IMR-90 (cell line): Measurements from ENCODE around the gene TGFA. TPM values are rescaled to one million over a fixed set of nuclear protein-coding genes. Genes with fewer than 3 reads are reported as not detected.

Experiments used
- ATAC-seq: fragments of 200-7000 bp; cut with Tn5 transposase; 2 replicates; pipeline ENCODE4 v1.9.1; 2020; ENCODE audit warnings: low read depth, mild to moderate bottlenecking, moderate library complexity
- BruUV-seq: library from RNA; stranded (reverse); fragments of 400-500 nt; replicated peaks from 2 replicates; lab custom pipeline; 2021; lab: Mats Ljungman, UMichigan
- CTCF ChIA-PET: fragments of 300-600 bp; formaldehyde crosslinking; extraction: SDS; loops from one replicate; lab custom pipeline; 2021; ENCODE audit warnings: antibody characterized with exemption; lab: Yijun Ruan, JAX
- POLR2A ChIA-PET: fragments of 300-600 bp; sonication (Branson Sonifier 250); formaldehyde crosslinking; loops from one replicate; lab custom pipeline; 2022; ENCODE audit warnings: antibody characterized with exemption; ENCODE audit not compliant: unreplicated experiment; lab: Charles Lee
- DNase-seq: peaks from one replicate; pipeline ENCODE4 v3.0.0; 2013
- H2AFZ ChIP-seq: replicated peaks from 2 replicates; pipeline ENCODE3; 2013; ENCODE audit warnings: low read length, mild to moderate bottlenecking; ENCODE audit not compliant: poor library complexity
- H2AK5ac ChIP-seq: 2 replicates; pipeline ENCODE4 v1.6.1; 2013; ENCODE audit warnings: low read depth, low read length, inconsistent platforms
- H2AK9ac ChIP-seq: replicated peaks from 2 replicates; pipeline ENCODE3; 2013; ENCODE audit warnings: mild to moderate bottlenecking, low read depth, low read length, moderate library complexity; ENCODE audit not compliant: poor library complexity
- H2BK120ac ChIP-seq: 2 replicates; pipeline ENCODE4 v1.6.1; 2013; ENCODE audit warnings: low read depth, low read length, inconsistent platforms
- H2BK15ac ChIP-seq: 3 replicates; pipeline ENCODE4 v1.6.1; 2013; ENCODE audit warnings: low read depth, low read length, inconsistent platforms
- H2BK20ac ChIP-seq: 2 replicates; pipeline ENCODE4 v1.6.1; 2013; ENCODE audit warnings: low read depth, mild to moderate bottlenecking, inconsistent platforms, low read length, moderate library complexity
- H2BK5ac ChIP-seq: 2 replicates; pipeline ENCODE4 v1.6.1; 2013; ENCODE audit warnings: mild to moderate bottlenecking, low read depth, low read length, inconsistent platforms; ENCODE audit not compliant: poor library complexity, severe bottlenecking
- H3K14ac ChIP-seq: replicated peaks from 2 replicates; pipeline ENCODE4 v1.6.1; 2013; ENCODE audit warnings: low read depth, low read length, inconsistent platforms
- H3K18ac ChIP-seq: 2 replicates; pipeline ENCODE4 v1.6.1; 2013; ENCODE audit warnings: low read depth, low read length, control low read depth
- H3K23ac ChIP-seq: 2 replicates; pipeline ENCODE4 v1.6.1; 2013; ENCODE audit warnings: low read depth, low read length, inconsistent platforms
- H3K27ac ChIP-seq: 2 replicates; pipeline ENCODE4 v1.5.1; 2013; ENCODE audit warnings: mild to moderate bottlenecking, control low read depth, low read length; ENCODE audit not compliant: insufficient read depth
- H3K27me3 ChIP-seq: 2 replicates; pipeline ENCODE4 v1.6.1; 2013; ENCODE audit warnings: low read length; ENCODE audit not compliant: control insufficient read depth, insufficient read depth
- H3K36me3 ChIP-seq: 2 replicates; pipeline ENCODE4 v1.6.1; 2013; ENCODE audit warnings: low read length, mixed read lengths; ENCODE audit not compliant: control insufficient read depth, insufficient read depth
- H3K4ac ChIP-seq: 2 replicates; pipeline ENCODE4 v1.6.1; 2013; ENCODE audit warnings: low read depth, low read length, inconsistent platforms
- H3K4me1 ChIP-seq: 2 replicates; pipeline ENCODE4 v1.6.1; 2013; ENCODE audit warnings: low read length, mixed read lengths; ENCODE audit not compliant: control insufficient read depth, insufficient read depth
- H3K4me2 ChIP-seq: 2 replicates; pipeline ENCODE4 v1.6.1; 2013; ENCODE audit warnings: low read depth, mild to moderate bottlenecking, control low read depth, low read length, moderate library complexity
- H3K4me3 ChIP-seq: 2 replicates; pipeline ENCODE4 v1.5.1; 2013; ENCODE audit warnings: low read depth, mild to moderate bottlenecking, control low read depth, low read length, moderate library complexity; ENCODE audit not compliant: insufficient read depth
- H3K56ac ChIP-seq: 2 replicates; pipeline ENCODE4 v1.6.1; 2013; ENCODE audit warnings: low read length, inconsistent platforms; ENCODE audit not compliant: insufficient read depth; ENCODE audit errors: extremely low read depth
- H3K79me1 ChIP-seq, 2 experiments: 2 replicates each; pipeline ENCODE4 v1.6.1; 2013; ENCODE audit warnings: low read length in 2 of 2, inconsistent platforms in 1 of 2, low read depth in 1 of 2
- H3K9ac ChIP-seq: 2 replicates; pipeline ENCODE4 v1.6.1; 2013; ENCODE audit warnings: low read depth, low read length, control low read depth
- H3K9me1 ChIP-seq: 2 replicates; pipeline ENCODE4 v1.6.1; 2013; ENCODE audit warnings: low read length, inconsistent platforms; ENCODE audit not compliant: insufficient read depth
- H3K9me3 ChIP-seq: 2 replicates; pipeline ENCODE4 v1.6.1; 2013; ENCODE audit warnings: low read length; ENCODE audit not compliant: control insufficient read depth, insufficient read depth
- H4K20me1 ChIP-seq: 2 replicates; pipeline ENCODE4 v1.6.1; 2013; ENCODE audit warnings: low read length, inconsistent platforms; ENCODE audit not compliant: insufficient read depth
- H4K5ac ChIP-seq: 2 replicates; pipeline ENCODE4 v1.6.1; 2013; ENCODE audit warnings: mild to moderate bottlenecking, low read depth, low read length, control low read depth
- H4K8ac ChIP-seq, 2 experiments: 2 replicates each; pipeline ENCODE4 v1.6.1; 2013; ENCODE audit warnings: low read depth in 2 of 2, low read length in 2 of 2, control low read depth in 1 of 2, inconsistent platforms in 1 of 2
- H4K91ac ChIP-seq: 2 replicates; pipeline ENCODE4 v1.6.1; 2013; ENCODE audit warnings: low read depth, low read length, inconsistent platforms; ENCODE audit not compliant: insufficient read depth
- CEBPB ChIP-seq: IDR thresholded peaks from 2 replicates; pipeline ENCODE4 v1.6.1; 2012; ENCODE audit warnings: low read depth, low read length, improper control_type of control experiment
- MAFK ChIP-seq: IDR thresholded peaks from 2 replicates; pipeline ENCODE4 v1.6.1; 2012; ENCODE audit warnings: low read depth, low read length, improper control_type of control experiment
- MXI1 ChIP-seq: IDR thresholded peaks from 2 replicates; pipeline ENCODE4 v1.6.1; 2012; ENCODE audit warnings: low read depth, mild to moderate bottlenecking, low read length, moderate library complexity, borderline replicate concordance
- POLR2A ChIP-seq: IDR thresholded peaks from 2 replicates; pipeline ENCODE4 v1.6.1; 2012; ENCODE audit warnings: mild to moderate bottlenecking, low read depth, low read length
- RAD21 ChIP-seq: IDR thresholded peaks from 2 replicates; pipeline ENCODE4 v1.6.1; 2012; ENCODE audit warnings: low read length, improper control_type of control experiment
- RCOR1 ChIP-seq: IDR thresholded peaks from 2 replicates; pipeline ENCODE4 v1.6.1; 2012; ENCODE audit warnings: mild to moderate bottlenecking, low read length, improper control_type of control experiment; ENCODE audit not compliant: insufficient replicate concordance
- SMC3 ChIP-seq: fragments of 150-350 bp; IDR thresholded peaks from 2 replicates; pipeline ENCODE4 v1.6.1; 2016; ENCODE audit warnings: low read depth, mild to moderate bottlenecking, antibody characterized with exemption, low read length, moderate library complexity
- WGBS, 2 experiments: methylation state at CpG; one replicate each; pipeline versions ENCODE4 v1.1.5 to v1.1.7; 2013; ENCODE audit warnings: missing lambda C conversion rate in 2 of 2; ENCODE audit not compliant: insufficient read length in 1 of 2; ENCODE audit errors: extremely low coverage in 2 of 2; 5-methylcytosine and 5-hydroxymethylcytosine counted together
- dilution Hi-C: fragments of 300-500 bp; cut with HindIII; formaldehyde crosslinking; loops from one replicate; pipeline ENCODE4 v1.14.3; 2018; ENCODE audit warnings: low sequenced_read_pairs; ENCODE audit not compliant: unreplicated experiment
- in situ Hi-C: fragments of 300-500 bp; cut with MboI; formaldehyde crosslinking; loops from 3 replicates; pipeline ENCODE4 v1.14.3; 2019; ENCODE audit warnings: low sequenced_read_pairs, inconsistent platforms, mixed read lengths
- intact Hi-C: fragments of 100-400 bp; cut with micrococcal nuclease; formaldehyde crosslinking; loops from 2 replicates; pipeline ENCODE4 v1.10.0; 2022
- polyA plus RNA-seq, 3 experiments: library from polyadenylated mRNA; depleted of rRNA; stranded (reverse); fragments of >200 nt; gene quantifications; 2 replicates each; pipeline ENCODE4 v1.2.3, GENCODE V29; 2012; ENCODE audit warnings: low replicate concordance in 1 of 3
- total RNA-seq: library from RNA; depleted of rRNA; stranded (reverse); fragments of >200 nt; gene quantifications from 2 replicates; pipeline ENCODE4 v1.2.3, GENCODE V29; 2012
- TF ChIP-seq, protein P1 (sequence below): fragments of 150-350 bp; IDR thresholded peaks from 2 replicates; pipeline ENCODE4 v1.6.1; 2017; ENCODE audit warnings: mild to moderate bottlenecking, antibody characterized with exemption, low read length, low read depth

Gene TGFA
- total and polyA plus RNA-seq, 2 of the 4 experiments (the other 2 are of a cell fraction), result not detected

DNA sequence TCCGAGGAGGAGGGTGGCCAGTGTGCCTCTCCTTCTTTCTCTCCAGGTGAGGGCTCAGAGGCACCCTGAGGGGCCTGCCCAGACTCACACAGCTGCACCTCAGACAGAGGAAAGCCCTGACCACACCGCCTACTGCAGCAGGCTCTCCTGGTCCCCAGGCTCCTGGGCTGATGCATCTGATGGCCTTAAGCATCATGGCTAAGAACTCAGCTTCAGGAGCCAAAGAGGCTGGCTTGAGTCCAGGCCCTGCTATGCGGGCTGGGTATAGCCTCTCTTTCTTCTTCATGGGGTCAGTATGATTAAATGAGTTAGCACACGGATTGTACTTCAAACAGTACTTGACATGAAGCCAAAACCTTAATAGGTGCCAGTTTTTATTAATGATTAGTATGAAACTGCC, 89.6 kb downstream of the TGFA start:
- no peak overlapping the region for H4K5ac ChIP-seq
- no peak overlapping the region for H3K18ac ChIP-seq
- H4K8ac ChIP-seq, result no peak overlapping the region
- H3K56ac ChIP-seq, result no peak overlapping the region
- intact Hi-C loops, result no loop called here
- H2BK120ac ChIP-seq, result no peak overlapping the region
- ATAC-seq (no peak), DNase-seq (no peak)
- no peak overlapping the region for H3K4ac ChIP-seq
- no peak overlapping the region for H2AK9ac ChIP-seq
- ChIA-PET CTCF (no interaction called here), POLR2A (no interaction called here)
- no peaks in the 10 kb centered on the region for H4K20me1 ChIP-seq
- H2BK5ac ChIP-seq, result no peak overlapping the region
- in situ Hi-C loops, result no loop called here
- no peaks in the 10 kb centered on the region for H3K4me1 ChIP-seq
- no peak overlapping the region for H3K4me3 ChIP-seq
- H4K91ac ChIP-seq, result no peak overlapping the region
- no peak overlapping the region for H2AK5ac ChIP-seq
- no peak overlapping the region for H3K9ac ChIP-seq
- 80% methylated on average over 1 of the region's 4 CpGs; no CpG with 5 or more reads in 1 of the 2 experiments for WGBS, 2 experiments
- H3K27ac ChIP-seq, result no peak overlapping the region
- no peaks in the 10 kb centered on the region for H3K9me3 ChIP-seq
- no peaks in the 10 kb centered on the region for H3K36me3 ChIP-seq
- H3K79me1 ChIP-seq, result no peaks in the 10 kb centered on the region
- H2BK15ac ChIP-seq, result no peak overlapping the region
- no peak overlapping the region for H2BK20ac ChIP-seq
- TF ChIP-seq MAFK (no peak), SMC3 (no peak), RCOR1 (no peak), RAD21 (no peak), POLR2A (no peak), CEBPB (no peak), MXI1 (no peak)
- TF ChIP-seq, protein P1, sequence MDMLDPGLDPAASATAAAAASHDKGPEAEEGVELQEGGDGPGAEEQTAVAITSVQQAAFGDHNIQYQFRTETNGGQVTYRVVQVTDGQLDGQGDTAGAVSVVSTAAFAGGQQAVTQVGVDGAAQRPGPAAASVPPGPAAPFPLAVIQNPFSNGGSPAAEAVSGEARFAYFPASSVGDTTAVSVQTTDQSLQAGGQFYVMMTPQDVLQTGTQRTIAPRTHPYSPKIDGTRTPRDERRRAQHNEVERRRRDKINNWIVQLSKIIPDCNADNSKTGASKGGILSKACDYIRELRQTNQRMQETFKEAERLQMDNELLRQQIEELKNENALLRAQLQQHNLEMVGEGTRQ, result no peak
- H3K23ac ChIP-seq, result no peak overlapping the region
- H3K4me2 ChIP-seq, result no peak overlapping the region
- H2AFZ ChIP-seq, result no peak overlapping the region
- H3K9me1 ChIP-seq, result no peaks in the 10 kb centered on the region
- H3K27me3 ChIP-seq, result peaks cover 9% of the 10 kb centered on the region
- dilution Hi-C loops, result no loop called here
- no peak overlapping the region for H3K14ac ChIP-seq
- BruUV-seq, result no TSS peak
